IMR-90 (cell line): ENCODE results near the gene SAMD8. TPM values are rescaled to one million over a fixed set of nuclear protein-coding genes. Genes with fewer than 3 reads are reported as not detected.

Experiments
- ATAC-seq: fragments of 200-7000 bp; cut with Tn5 transposase; 2 replicates; pipeline ENCODE4 v1.9.1; 2020; ENCODE audit warnings: low read depth, mild to moderate bottlenecking, moderate library complexity
- BruUV-seq: library from RNA; stranded (reverse); fragments of 400-500 nt; replicated peaks from 2 replicates; lab custom pipeline; 2021; lab: Mats Ljungman, UMichigan
- CTCF ChIA-PET: fragments of 300-600 bp; formaldehyde crosslinking; extraction: SDS; loops from one replicate; lab custom pipeline; 2021; ENCODE audit warnings: antibody characterized with exemption; lab: Yijun Ruan, JAX
- POLR2A ChIA-PET: fragments of 300-600 bp; sonication (Branson Sonifier 250); formaldehyde crosslinking; loops from one replicate; lab custom pipeline; 2022; ENCODE audit warnings: antibody characterized with exemption; ENCODE audit not compliant: unreplicated experiment; lab: Charles Lee
- DNase-seq: peaks from one replicate; pipeline ENCODE4 v3.0.0; 2013
- H2AFZ ChIP-seq: replicated peaks from 2 replicates; pipeline ENCODE3; 2013; ENCODE audit warnings: low read length, mild to moderate bottlenecking; ENCODE audit not compliant: poor library complexity
- H2AK5ac ChIP-seq: 2 replicates; pipeline ENCODE4 v1.6.1; 2013; ENCODE audit warnings: low read depth, low read length, inconsistent platforms
- H2AK9ac ChIP-seq: replicated peaks from 2 replicates; pipeline ENCODE3; 2013; ENCODE audit warnings: mild to moderate bottlenecking, low read depth, low read length, moderate library complexity; ENCODE audit not compliant: poor library complexity
- H2BK120ac ChIP-seq: 2 replicates; pipeline ENCODE4 v1.6.1; 2013; ENCODE audit warnings: low read depth, low read length, inconsistent platforms
- H2BK15ac ChIP-seq: 3 replicates; pipeline ENCODE4 v1.6.1; 2013; ENCODE audit warnings: low read depth, low read length, inconsistent platforms
- H2BK20ac ChIP-seq: 2 replicates; pipeline ENCODE4 v1.6.1; 2013; ENCODE audit warnings: low read depth, mild to moderate bottlenecking, inconsistent platforms, low read length, moderate library complexity
- H2BK5ac ChIP-seq: 2 replicates; pipeline ENCODE4 v1.6.1; 2013; ENCODE audit warnings: mild to moderate bottlenecking, low read depth, low read length, inconsistent platforms; ENCODE audit not compliant: poor library complexity, severe bottlenecking
- H3K14ac ChIP-seq: replicated peaks from 2 replicates; pipeline ENCODE4 v1.6.1; 2013; ENCODE audit warnings: low read depth, low read length, inconsistent platforms
- H3K18ac ChIP-seq: 2 replicates; pipeline ENCODE4 v1.6.1; 2013; ENCODE audit warnings: low read depth, low read length, control low read depth
- H3K23ac ChIP-seq: 2 replicates; pipeline ENCODE4 v1.6.1; 2013; ENCODE audit warnings: low read depth, low read length, inconsistent platforms
- H3K27ac ChIP-seq: 2 replicates; pipeline ENCODE4 v1.5.1; 2013; ENCODE audit warnings: mild to moderate bottlenecking, control low read depth, low read length; ENCODE audit not compliant: insufficient read depth
- H3K27me3 ChIP-seq: 2 replicates; pipeline ENCODE4 v1.6.1; 2013; ENCODE audit warnings: low read length; ENCODE audit not compliant: control insufficient read depth, insufficient read depth
- H3K36me3 ChIP-seq: 2 replicates; pipeline ENCODE4 v1.6.1; 2013; ENCODE audit warnings: low read length, mixed read lengths; ENCODE audit not compliant: control insufficient read depth, insufficient read depth
- H3K4ac ChIP-seq: 2 replicates; pipeline ENCODE4 v1.6.1; 2013; ENCODE audit warnings: low read depth, low read length, inconsistent platforms
- H3K4me1 ChIP-seq: 2 replicates; pipeline ENCODE4 v1.6.1; 2013; ENCODE audit warnings: low read length, mixed read lengths; ENCODE audit not compliant: control insufficient read depth, insufficient read depth
- H3K4me2 ChIP-seq: 2 replicates; pipeline ENCODE4 v1.6.1; 2013; ENCODE audit warnings: low read depth, mild to moderate bottlenecking, control low read depth, low read length, moderate library complexity
- H3K4me3 ChIP-seq: 2 replicates; pipeline ENCODE4 v1.5.1; 2013; ENCODE audit warnings: low read depth, mild to moderate bottlenecking, control low read depth, low read length, moderate library complexity; ENCODE audit not compliant: insufficient read depth
- H3K56ac ChIP-seq: 2 replicates; pipeline ENCODE4 v1.6.1; 2013; ENCODE audit warnings: low read length, inconsistent platforms; ENCODE audit not compliant: insufficient read depth; ENCODE audit errors: extremely low read depth
- H3K79me1 ChIP-seq, 2 experiments: 2 replicates each; pipeline ENCODE4 v1.6.1; 2013; ENCODE audit warnings: low read length in 2 of 2, inconsistent platforms in 1 of 2, low read depth in 1 of 2
- H3K9ac ChIP-seq: 2 replicates; pipeline ENCODE4 v1.6.1; 2013; ENCODE audit warnings: low read depth, low read length, control low read depth
- H3K9me1 ChIP-seq: 2 replicates; pipeline ENCODE4 v1.6.1; 2013; ENCODE audit warnings: low read length, inconsistent platforms; ENCODE audit not compliant: insufficient read depth
- H3K9me3 ChIP-seq: 2 replicates; pipeline ENCODE4 v1.6.1; 2013; ENCODE audit warnings: low read length; ENCODE audit not compliant: control insufficient read depth, insufficient read depth
- H4K20me1 ChIP-seq: 2 replicates; pipeline ENCODE4 v1.6.1; 2013; ENCODE audit warnings: low read length, inconsistent platforms; ENCODE audit not compliant: insufficient read depth
- H4K5ac ChIP-seq: 2 replicates; pipeline ENCODE4 v1.6.1; 2013; ENCODE audit warnings: mild to moderate bottlenecking, low read depth, low read length, control low read depth
- H4K8ac ChIP-seq, 2 experiments: 2 replicates each; pipeline ENCODE4 v1.6.1; 2013; ENCODE audit warnings: low read depth in 2 of 2, low read length in 2 of 2, control low read depth in 1 of 2, inconsistent platforms in 1 of 2
- H4K91ac ChIP-seq: 2 replicates; pipeline ENCODE4 v1.6.1; 2013; ENCODE audit warnings: low read depth, low read length, inconsistent platforms; ENCODE audit not compliant: insufficient read depth
- CEBPB ChIP-seq: IDR thresholded peaks from 2 replicates; pipeline ENCODE4 v1.6.1; 2012; ENCODE audit warnings: low read depth, low read length, improper control_type of control experiment
- MAFK ChIP-seq: IDR thresholded peaks from 2 replicates; pipeline ENCODE4 v1.6.1; 2012; ENCODE audit warnings: low read depth, low read length, improper control_type of control experiment
- MAZ ChIP-seq: IDR thresholded peaks from 2 replicates; pipeline ENCODE4 v1.6.1; 2012; ENCODE audit warnings: low read depth, mild to moderate bottlenecking, low read length, improper control_type of control experiment, moderate library complexity, borderline replicate concordance
- MXI1 ChIP-seq: IDR thresholded peaks from 2 replicates; pipeline ENCODE4 v1.6.1; 2012; ENCODE audit warnings: low read depth, mild to moderate bottlenecking, low read length, moderate library complexity, borderline replicate concordance
- NFE2L2 ChIP-seq: fragments of 150-350 bp; IDR thresholded peaks from 2 replicates; pipeline ENCODE4 v1.6.1; 2016; ENCODE audit warnings: low read depth, mild to moderate bottlenecking, low read length
- RAD21 ChIP-seq: IDR thresholded peaks from 2 replicates; pipeline ENCODE4 v1.6.1; 2012; ENCODE audit warnings: low read length, improper control_type of control experiment
- SMC3 ChIP-seq: fragments of 150-350 bp; IDR thresholded peaks from 2 replicates; pipeline ENCODE4 v1.6.1; 2016; ENCODE audit warnings: low read depth, mild to moderate bottlenecking, antibody characterized with exemption, low read length, moderate library complexity
- WGBS, 2 experiments: methylation state at CpG; one replicate each; pipeline versions ENCODE4 v1.1.5 to v1.1.7; 2013; ENCODE audit warnings: missing lambda C conversion rate in 2 of 2; ENCODE audit not compliant: insufficient read length in 1 of 2; ENCODE audit errors: extremely low coverage in 2 of 2; 5-methylcytosine and 5-hydroxymethylcytosine counted together
- dilution Hi-C: fragments of 300-500 bp; cut with HindIII; formaldehyde crosslinking; loops from one replicate; pipeline ENCODE4 v1.14.3; 2018; ENCODE audit warnings: low sequenced_read_pairs; ENCODE audit not compliant: unreplicated experiment
- in situ Hi-C: fragments of 300-500 bp; cut with MboI; formaldehyde crosslinking; loops from 3 replicates; pipeline ENCODE4 v1.14.3; 2019; ENCODE audit warnings: low sequenced_read_pairs, inconsistent platforms, mixed read lengths
- intact Hi-C: fragments of 100-400 bp; cut with micrococcal nuclease; formaldehyde crosslinking; loops from 2 replicates; pipeline ENCODE4 v1.10.0; 2022
- polyA plus RNA-seq, 3 experiments: library from polyadenylated mRNA; depleted of rRNA; stranded (reverse); fragments of >200 nt; gene quantifications; 2 replicates each; pipeline ENCODE4 v1.2.3, GENCODE V29; 2012; ENCODE audit warnings: low replicate concordance in 1 of 3
- total RNA-seq: library from RNA; depleted of rRNA; stranded (reverse); fragments of >200 nt; gene quantifications from 2 replicates; pipeline ENCODE4 v1.2.3, GENCODE V29; 2012

Gene SAMD8
- total and polyA plus RNA-seq, 2 of the 4 experiments (the other 2 are of a cell fraction), result 10.1 to 28.7 TPM

DNA sequence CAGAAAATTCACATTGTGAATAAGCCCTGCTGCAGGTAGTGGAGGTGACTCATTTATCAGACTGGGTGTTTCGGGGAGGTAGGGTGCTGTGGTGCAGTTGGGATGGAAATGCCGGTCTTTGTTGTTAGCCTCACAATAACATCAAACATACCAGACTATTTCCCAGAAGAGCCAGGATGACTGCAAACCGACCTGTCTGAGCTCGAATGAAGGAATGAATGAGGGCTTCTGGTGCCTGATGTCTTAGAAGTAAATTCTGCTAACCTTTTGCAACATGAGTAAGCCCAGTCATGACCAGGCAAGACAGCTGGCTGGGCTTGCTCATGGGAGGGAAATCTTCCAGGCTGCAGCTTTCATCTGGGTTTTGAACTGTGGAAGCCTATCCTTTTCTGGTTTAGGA lies 96.7 kb downstream of the SAMD8 start:
- Histone ChIP-seq H3K27me3 (no peaks in the 10 kb centered on the region), H2BK15ac (peak overlapping the region; percentile 81; the same call in 1 of the 3 replicates), H3K9ac (no peak overlapping the region), H2BK120ac (peak overlapping the region; percentile 75), H3K4me1 (peaks cover 12% of the 10 kb centered on the region), H2BK5ac (peak overlapping the region; percentile 56), H2AK5ac (peak overlapping the region; percentile 31; the same call in 1 of the 2 replicates), H3K9me1 (peaks cover 9% of the 10 kb centered on the region), H4K91ac (peak overlapping the region; percentile 12; the same call in 1 of the 2 replicates), H2AK9ac (peak overlapping the region; percentile 5), H4K8ac (peak overlapping the region in 1 of 2 experiments; percentile 72; a peak in 1 of 4 replicates), H4K5ac (no peak overlapping the region), H3K79me1 (peaks cover 0 to 14% of the 10 kb centered on the region in 2 experiments; a peak in 1 of 4 replicates), H3K4ac (peak overlapping the region; percentile 78), H3K4me2 (peak overlapping the region; percentile 8; the same call in 1 of the 2 replicates), H2AFZ (peak overlapping the region; percentile 48), H3K36me3 (peaks cover 6% of the 10 kb centered on the region), H3K23ac (no peak overlapping the region; the same call in 1 of the 2 replicates), H3K4me3 (no peak overlapping the region), H3K9me3 (no peaks in the 10 kb centered on the region), H3K27ac (peak overlapping the region; percentile 28; the same call in 1 of the 2 replicates), H2BK20ac (peak overlapping the region; percentile 90), H3K18ac (peak overlapping the region; percentile 6; the same call in 1 of the 2 replicates), H3K14ac (peak overlapping the region; percentile 57), H4K20me1 (peaks cover 12% of the 10 kb centered on the region), H3K56ac (no peak overlapping the region)
- WGBS, 2 experiments, result no CpG with 5 or more reads among the region's 4 CpGs
- in situ Hi-C loops, result no loop called here
- ATAC-seq (peak; percentile 8), DNase-seq (peak; percentile 90)
- no TSS peak for BruUV-seq
- intact Hi-C loops, result no loop called here
- dilution Hi-C loops, result no loop called here
- ChIA-PET CTCF (no interaction called here), POLR2A (interaction anchor here (0.5 kb wide), 1 partner anchor 998 kb away, joined by 6 read pairs; no protein-coding TSS in a partner anchor)
- TF ChIP-seq MAZ (no peak), CEBPB (peak; percentile 68), SMC3 (peak; percentile 3; the same call in 1 of the 2 replicates), NFE2L2 (peak; percentile 44; the same call in 1 of the 2 replicates), MAFK (no peak; the same call in 1 of the 2 replicates), RAD21 (no peak), MXI1 (peak; percentile 31; the same call in 1 of the 2 replicates)
